Urinary bladder (tissue), 4 donors: Measurements from ENCODE around the gene POLR2M. TPM values are rescaled to one million over a fixed set of nuclear protein-coding genes. Genes with fewer than 3 reads are reported as not detected.
A peak's percentile ranks its signal among the peaks of the same experiment; 100 is the strongest.

Source experiments
- DNase-seq: peaks from one replicate; pipeline ENCODE4 v3.0.0-alpha.2; 2015; ENCODE audit errors: extremely low spot score
- H3K27ac ChIP-seq: one replicate; pipeline ENCODE4 v1.5.1; 2013; ENCODE audit warnings: low read depth, mild to moderate bottlenecking, moderate library complexity
- H3K36me3 ChIP-seq: one replicate; pipeline ENCODE4 v1.6.1; 2013; ENCODE audit warnings: mild to moderate bottlenecking, moderate library complexity; ENCODE audit not compliant: insufficient read depth
- H3K4me1 ChIP-seq: one replicate; pipeline ENCODE4 v1.6.1; 2013; ENCODE audit warnings: mild to moderate bottlenecking, moderate library complexity; ENCODE audit not compliant: insufficient read depth
- H3K4me3 ChIP-seq: one replicate; pipeline ENCODE4 v1.5.1; 2013; ENCODE audit warnings: low read depth, low read length
- WGBS: extraction: QIAGEN DNeasy Blood & Tissue Kit; methylation state at CpG from one replicate; pipeline ENCODE4 v1.1.7; 2013; 5-methylcytosine and 5-hydroxymethylcytosine counted together
- polyA plus RNA-seq: library from polyadenylated mRNA; stranded (reverse); fragments of 200-250 nt; gene quantifications from one replicate; pipeline ENCODE4 v1.2.3, GENCODE V29; 2013
- total RNA-seq: library from RNA; depleted of rRNA; stranded (reverse); fragments of >200 nt; gene quantifications from one replicate; pipeline ENCODE4 v1.2.3, GENCODE V29; 2014
- donor health status: healthy with polysubstance abuse.
- donor health status: healthy.

POLR2M gene
- 320 TPM for total RNA-seq
- 195 TPM for polyA plus RNA-seq

DNA sequence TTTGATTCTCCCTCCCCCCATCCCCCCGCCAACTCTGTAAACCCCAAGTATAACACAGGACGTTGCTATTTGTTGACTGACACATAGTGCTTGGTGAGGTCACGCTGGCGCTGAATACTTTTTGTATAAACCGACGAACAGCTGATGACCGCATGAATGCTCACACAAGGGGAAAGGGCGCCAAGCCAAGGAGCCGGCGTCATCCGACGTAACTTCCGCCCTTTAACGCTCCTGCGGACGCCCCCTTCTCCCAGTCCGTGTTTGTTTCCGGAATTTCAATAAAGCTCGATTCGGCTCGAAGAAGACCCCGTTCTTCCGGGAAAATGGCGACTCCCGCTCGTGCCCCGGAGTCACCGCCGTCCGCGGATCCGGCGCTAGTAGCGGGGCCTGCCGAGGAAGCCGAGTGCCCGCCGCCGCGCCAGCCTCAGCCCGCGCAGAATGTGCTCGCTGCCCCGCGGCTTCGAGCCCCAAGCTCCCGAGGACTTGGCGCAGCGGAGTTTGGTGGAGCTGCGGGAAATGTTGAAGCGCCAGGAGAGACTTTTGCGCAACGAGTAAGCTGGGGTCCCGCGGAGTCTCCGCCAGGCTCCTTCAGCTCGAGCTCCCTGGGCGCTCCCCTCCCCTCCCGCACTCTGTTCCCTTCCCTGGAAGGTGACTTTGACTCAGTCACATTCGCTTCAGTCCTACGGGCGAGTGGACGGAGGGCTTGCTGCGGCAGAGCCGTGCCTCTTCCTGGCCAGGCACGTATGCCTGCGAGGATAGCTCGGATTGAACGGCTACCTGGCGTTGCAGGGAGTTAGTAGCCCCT lies at the start of gene POLR2M:
Gene POLR2M (plus strand): TSS at position 310 of the 805 bp plus-strand sequence. CDS start 129 bp downstream, at position 439.
- Histone ChIP-seq H3K4me3 (peak within 1 kb of the TSS; percentile 75), H3K4me1 (no peaks in the 10 kb centered on the region), H3K27ac (peak within 1 kb of the TSS; percentile 92), H3K36me3 (no peaks in the 10 kb centered on the region)
- peak; percentile 95 for DNase-seq
- WGBS = 3% methylated on average over 70 of the region's 70 CpGs

GRCh38 chr15:57657619-57658018 lies 48.9 kb upstream of the POLR2M start:
- Histone ChIP-seq H3K36me3 (no peaks in the 10 kb centered on the region), H3K4me3 (no peak overlapping the region), H3K27ac (no peak overlapping the region), H3K4me1 (no peaks in the 10 kb centered on the region)
- 88% methylated on average over 1 of the region's 1 CpG for WGBS
- no peak for DNase-seq

DNA sequence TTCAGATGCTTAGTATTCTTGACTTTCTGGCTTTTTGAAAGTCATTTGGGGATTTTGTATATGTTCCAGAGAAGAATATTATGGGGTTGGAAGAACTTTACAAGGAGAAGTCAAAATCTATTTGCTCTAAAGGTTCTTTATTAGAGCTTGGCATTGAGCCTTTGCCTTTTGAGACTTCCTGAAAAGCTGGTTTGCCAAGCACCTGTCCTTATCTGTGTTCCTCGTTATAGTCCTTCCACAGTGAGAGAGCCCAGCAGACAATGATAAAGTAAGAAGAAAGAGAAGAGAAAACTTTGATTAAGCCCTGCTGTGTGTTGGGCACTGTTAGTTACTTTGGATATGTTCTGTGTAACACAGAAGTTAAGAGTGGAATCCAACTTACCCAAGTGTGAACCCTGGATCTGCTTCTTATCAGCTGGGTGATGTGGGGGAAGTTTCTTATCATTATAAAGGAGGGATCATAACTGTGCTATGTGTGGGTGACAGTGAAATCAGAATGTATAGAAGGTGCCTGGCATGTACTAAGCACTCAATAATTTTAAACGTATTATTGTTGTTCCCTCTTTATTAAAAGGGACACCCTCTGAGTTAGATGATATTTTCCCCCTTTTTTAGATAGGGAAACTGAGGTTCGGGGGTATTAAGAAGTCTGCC lies 44.3 kb upstream of the POLR2M start:
- Histone ChIP-seq H3K4me1 (no peaks in the 10 kb centered on the region), H3K4me3 (no peak overlapping the region), H3K27ac (no peak overlapping the region), H3K36me3 (no peaks in the 10 kb centered on the region)
- DNase-seq = no peak
- 58% methylated on average over 3 of the region's 3 CpGs for WGBS

DNA sequence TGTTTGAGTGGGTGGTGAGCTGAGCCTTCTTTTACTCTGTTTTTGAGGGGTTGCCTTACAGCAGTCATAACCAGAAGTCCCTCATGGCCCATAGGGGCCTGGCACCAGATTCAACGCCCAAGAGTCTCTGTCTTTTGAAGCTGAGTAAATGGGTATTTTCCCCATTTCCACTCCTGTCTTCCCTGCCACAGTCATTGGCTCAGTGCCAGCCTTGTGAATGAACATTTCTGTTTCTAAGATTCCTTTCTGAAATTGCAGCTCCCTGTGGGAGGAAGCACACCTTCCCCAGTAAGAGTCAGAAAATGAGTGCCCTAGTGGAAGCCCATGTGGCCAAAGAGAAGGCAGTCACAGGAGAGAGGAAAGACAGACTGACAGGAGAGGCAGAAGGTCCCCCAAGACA lies 43.7 kb upstream of the POLR2M start:
- DNase-seq = no peak
- Histone ChIP-seq H3K4me3 (no peak overlapping the region), H3K36me3 (no peaks in the 10 kb centered on the region), H3K27ac (no peak overlapping the region), H3K4me1 (no peaks in the 10 kb centered on the region)
- WGBS = 86% methylated on average over 1 of the region's 1 CpG

DNA sequence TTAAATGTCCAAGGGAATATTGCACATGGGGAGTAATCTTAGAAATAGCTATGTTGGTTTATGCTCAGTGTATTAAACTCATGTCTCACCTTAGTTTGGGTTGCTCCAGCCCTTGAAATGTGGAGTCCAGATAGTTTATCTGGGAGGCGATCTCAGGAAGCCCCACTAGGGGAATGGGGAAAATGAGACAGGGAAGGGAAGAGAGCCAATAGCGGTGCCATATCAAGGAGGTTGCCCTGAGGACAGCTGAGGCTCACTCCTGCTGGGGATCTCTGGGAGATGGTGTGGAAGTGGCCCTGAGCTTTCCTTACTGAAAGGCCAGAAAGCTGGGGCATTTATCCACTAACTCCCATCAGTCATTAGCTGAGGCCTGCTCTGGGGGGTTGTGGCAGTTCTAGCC lies 43.3 kb upstream of the POLR2M start:
- Histone ChIP-seq H3K27ac (no peak overlapping the region), H3K4me3 (no peak overlapping the region), H3K36me3 (no peaks in the 10 kb centered on the region), H3K4me1 (no peaks in the 10 kb centered on the region)
- WGBS = 98% methylated on average over 2 of the region's 2 CpGs
- DNase-seq = no peak

- H3K27ac ChIP-seq = no peak overlapping the region
- no peaks in the 10 kb centered on the region for H3K4me1 ChIP-seq
- 66% methylated on average over 2 of the region's 2 CpGs for WGBS
- DNase-seq = no peak
- no peak overlapping the region for H3K4me3 ChIP-seq
- H3K36me3 ChIP-seq = no peaks in the 10 kb centered on the region
Observed at GRCh38 chr15:57665194-57665593, 41.3 kb upstream of the POLR2M start.

DNA sequence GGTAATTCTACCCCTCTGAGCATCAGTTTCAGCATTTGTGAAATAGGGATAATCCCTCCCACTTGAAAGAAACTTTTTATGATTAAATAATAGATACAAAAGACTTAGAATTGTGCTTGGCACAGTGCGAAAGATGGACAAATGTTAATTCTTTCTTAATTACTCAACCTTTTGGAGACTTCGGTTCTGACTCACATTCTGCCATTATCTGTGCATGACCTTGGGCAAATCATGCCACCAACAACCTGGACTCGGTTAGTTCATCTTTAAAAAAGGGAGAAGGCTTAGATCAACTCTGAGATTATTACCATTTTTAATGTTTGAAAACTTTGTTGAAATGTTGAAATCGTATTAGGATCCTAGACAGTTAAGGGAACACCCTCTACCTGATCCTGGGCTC lies 40.6 kb upstream of the POLR2M start:
- WGBS = 78% methylated on average over 4 of the region's 4 CpGs
- no peak overlapping the region for H3K27ac ChIP-seq
- no peak for DNase-seq
- no peaks in the 10 kb centered on the region for H3K4me1 ChIP-seq
- no peak overlapping the region for H3K4me3 ChIP-seq
- H3K36me3 ChIP-seq = no peaks in the 10 kb centered on the region

DNA sequence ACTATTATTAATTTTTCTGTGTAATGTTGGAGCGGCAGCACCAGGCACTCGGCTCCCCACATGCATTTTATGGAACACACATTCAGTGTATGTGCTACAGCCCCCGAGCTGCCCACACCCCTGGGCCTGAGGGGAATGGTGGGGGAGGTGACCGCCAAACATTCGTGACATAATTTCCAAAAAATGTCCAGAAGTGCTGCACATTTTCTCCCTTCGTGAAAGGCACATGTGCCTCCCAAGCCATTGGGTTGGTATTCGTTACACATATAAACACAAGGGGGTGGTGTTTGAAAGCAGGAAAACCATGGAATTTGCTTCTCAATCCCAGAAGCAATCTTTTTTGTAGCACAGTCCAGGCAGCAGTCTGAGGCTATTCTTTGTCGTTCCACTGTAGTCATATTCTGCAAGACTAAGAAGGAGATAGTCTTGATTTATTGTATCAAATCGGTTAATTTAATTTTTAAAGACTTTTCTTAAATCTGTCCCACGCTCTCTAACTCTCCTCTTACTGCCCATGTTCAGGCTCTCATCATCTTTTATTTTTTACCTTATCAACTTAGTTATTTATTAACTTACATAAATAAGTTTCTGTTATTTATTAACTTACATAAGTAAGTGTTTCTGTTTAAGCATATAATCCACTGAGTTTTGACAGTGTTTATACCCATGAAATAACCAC lies 39.2 kb upstream of the POLR2M start:
- Histone ChIP-seq H3K4me3 (no peak overlapping the region), H3K27ac (no peak overlapping the region), H3K36me3 (no peaks in the 10 kb centered on the region), H3K4me1 (no peaks in the 10 kb centered on the region)
- DNase-seq = no peak
- 21% methylated on average over 10 of the region's 10 CpGs for WGBS

- 78% methylated on average over 4 of the region's 4 CpGs for WGBS
- H3K4me3 ChIP-seq = no peak overlapping the region
- no peaks in the 10 kb centered on the region for H3K4me1 ChIP-seq
- H3K36me3 ChIP-seq = no peaks in the 10 kb centered on the region
- no peak overlapping the region for H3K27ac ChIP-seq
- no peak for DNase-seq
Observed at GRCh38 chr15:57668016-57668415, 38.5 kb upstream of the POLR2M start.

GRCh38 chr15:57671636-57672035 lies 34.9 kb upstream of the POLR2M start:
- Histone ChIP-seq H3K36me3 (peaks cover 2% of the 10 kb centered on the region), H3K4me1 (no peaks in the 10 kb centered on the region), H3K27ac (no peak overlapping the region), H3K4me3 (no peak overlapping the region)
- WGBS = 0% methylated on average over 1 of the region's 1 CpG
- no peak for DNase-seq

DNA sequence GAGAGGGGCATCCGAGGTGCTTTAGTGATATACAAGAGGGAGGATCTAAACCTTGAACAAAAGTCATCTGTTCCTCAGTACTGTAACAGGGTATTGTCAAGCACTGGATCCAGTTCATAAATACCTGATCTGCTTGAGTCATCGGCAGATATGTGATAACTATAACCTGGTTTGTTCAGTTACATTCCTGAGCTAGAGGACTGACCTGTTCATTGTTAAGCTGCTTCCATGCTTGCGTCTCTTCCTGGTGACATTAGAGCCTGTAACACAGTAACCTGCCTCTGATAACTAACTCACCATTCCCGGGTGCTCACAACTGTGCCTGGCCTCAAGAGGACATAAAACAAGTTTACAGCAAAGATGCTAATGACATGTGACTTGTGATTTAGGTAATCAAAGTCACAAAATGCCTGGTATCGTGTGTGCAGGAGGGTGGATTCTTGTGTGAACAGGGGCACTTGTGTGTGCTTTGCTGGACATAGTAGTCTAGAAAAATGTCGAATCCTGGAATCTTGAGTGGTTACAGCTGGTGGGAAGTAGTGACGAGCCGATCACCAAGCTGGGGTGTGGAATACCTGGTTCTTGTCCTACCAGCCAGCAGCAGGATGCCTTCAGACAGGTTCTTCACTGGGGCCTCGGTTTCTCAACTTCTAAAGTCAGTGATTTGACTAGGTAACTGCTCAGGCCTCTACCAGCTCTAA lies 30.9 kb upstream of the POLR2M start:
- Histone ChIP-seq H3K36me3 (peaks cover 2% of the 10 kb centered on the region), H3K4me3 (no peak overlapping the region), H3K27ac (no peak overlapping the region), H3K4me1 (peaks cover 1% of the 10 kb centered on the region)
- DNase-seq = no peak
- WGBS = 81% methylated on average over 9 of the region's 9 CpGs

DNA sequence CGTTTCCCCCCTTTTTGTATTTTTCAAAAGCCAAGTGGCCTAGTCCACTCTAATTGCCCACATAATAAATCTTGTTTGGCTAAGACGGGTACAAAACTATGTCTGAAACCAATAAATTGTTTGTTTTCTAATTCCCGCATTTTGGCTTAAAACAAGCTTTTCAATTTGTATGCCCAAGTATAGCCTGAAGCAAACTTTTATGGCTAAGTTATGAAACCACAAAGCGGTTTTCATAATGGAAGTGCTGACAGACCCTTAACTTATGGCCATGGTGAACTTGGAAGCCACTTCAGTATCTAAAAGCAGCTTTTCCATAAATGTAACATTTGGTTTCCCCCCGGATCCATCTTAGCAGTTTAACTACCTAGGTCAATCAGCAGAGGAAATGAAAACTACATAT lies 29.9 kb upstream of the POLR2M start:
- Histone ChIP-seq H3K4me3 (no peak overlapping the region), H3K27ac (no peak overlapping the region), H3K36me3 (peaks cover 2% of the 10 kb centered on the region), H3K4me1 (peaks cover 1% of the 10 kb centered on the region)
- 78% methylated on average over 5 of the region's 5 CpGs for WGBS
- DNase-seq = no peak

- no peak overlapping the region for H3K4me3 ChIP-seq
- H3K27ac ChIP-seq = no peak overlapping the region
- WGBS = 61% methylated on average over 3 of the region's 3 CpGs
- no peak for DNase-seq
- peaks cover 2% of the 10 kb centered on the region for H3K36me3 ChIP-seq
- peaks cover 1% of the 10 kb centered on the region for H3K4me1 ChIP-seq
Observed at GRCh38 chr15:57677204-57677603, 29.3 kb upstream of the POLR2M start.
